ENCODE results near the gene LIMCH1.
"Not testable (repeated sequence)": the region's sequence is repeated elsewhere in the genome, so short reads cannot be mapped to it uniquely, and the experiment has no call there.

The LIMCH1 gene

GRCh38 chr4:41734371-41734770, 196.4 kb downstream of the LIMCH1 start:
- DNase-seq (ENCODE audit: low spot score): no peak

DNA sequence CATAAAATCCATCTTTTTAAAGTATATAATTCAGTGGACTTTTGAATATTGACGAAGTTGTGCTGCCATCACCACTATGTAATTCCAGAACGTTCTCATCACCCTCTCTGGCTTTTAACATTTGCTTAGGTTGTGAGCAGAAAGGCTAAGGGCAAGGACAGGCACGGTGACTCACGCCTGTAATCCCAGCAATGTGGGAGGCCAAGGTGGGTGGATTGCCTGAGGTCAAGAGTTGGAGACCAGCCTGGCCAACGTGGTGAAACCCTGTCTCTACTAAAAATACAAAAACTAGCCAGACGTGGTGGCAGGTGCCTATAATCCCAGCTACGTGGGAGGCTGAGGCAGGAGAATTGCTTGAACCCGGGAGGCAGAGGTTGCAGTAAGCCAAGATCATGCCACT, 199.5 kb downstream of the LIMCH1 start:
- DNase-seq (ENCODE audit: low spot score): not testable (repeated sequence)

DNA sequence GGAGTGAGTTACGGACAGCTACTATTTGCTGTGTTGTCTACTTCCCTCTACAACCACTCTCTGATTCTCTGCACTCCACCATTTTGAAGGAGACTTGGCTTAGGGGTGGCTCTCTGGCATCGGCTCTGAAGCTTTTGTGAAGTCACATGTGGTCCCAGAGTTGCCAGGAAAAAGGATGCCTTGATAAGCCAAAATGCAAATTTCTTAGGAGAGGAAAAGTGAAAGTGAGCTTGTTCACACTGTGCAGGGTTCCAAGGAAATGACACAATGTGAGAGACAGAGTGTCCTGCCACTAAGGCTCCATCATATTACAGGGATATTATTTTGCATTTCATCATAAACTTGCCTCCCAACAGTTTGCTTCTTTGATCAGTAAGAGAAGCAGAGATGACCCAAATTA, 203.4 kb downstream of the LIMCH1 start:
- DNase-seq (ENCODE audit: low spot score): no peak

DNA sequence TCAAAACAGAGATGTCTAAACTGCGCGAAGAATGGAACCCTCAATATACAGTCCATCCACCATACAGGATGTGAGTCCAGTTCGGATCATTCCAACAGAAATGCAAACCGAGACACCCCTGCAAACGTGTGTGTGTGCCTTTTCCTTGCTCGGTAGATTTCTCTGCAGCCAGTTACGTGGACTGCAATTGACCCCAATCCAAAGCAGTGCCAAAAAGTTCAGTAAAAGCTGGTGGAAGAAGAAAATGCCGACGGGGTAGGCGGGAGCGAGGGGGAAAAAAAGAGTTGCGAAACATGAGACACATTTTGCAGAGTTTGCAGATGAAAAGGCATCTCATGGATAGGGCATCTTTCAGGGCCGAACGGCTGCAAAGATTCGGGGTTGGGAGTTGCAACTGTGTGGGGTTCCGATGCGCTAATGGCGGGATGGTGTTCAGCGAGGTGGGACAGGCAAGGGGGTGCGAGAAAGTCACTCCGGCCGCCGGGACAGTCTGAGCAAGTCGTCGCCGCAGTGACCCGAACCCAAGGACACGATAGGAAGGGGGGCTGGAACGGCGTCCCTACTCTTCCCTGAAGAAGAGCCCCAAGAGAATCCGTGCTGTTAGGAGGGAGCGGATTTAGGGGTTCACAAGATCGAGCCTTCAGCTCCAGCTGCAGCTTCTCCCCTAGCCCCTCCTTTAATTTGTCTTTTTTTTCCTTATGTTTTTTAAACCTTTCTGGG, 206.8 kb downstream of the LIMCH1 start:
- DNase-seq (ENCODE audit: low spot score): no peak

DNA sequence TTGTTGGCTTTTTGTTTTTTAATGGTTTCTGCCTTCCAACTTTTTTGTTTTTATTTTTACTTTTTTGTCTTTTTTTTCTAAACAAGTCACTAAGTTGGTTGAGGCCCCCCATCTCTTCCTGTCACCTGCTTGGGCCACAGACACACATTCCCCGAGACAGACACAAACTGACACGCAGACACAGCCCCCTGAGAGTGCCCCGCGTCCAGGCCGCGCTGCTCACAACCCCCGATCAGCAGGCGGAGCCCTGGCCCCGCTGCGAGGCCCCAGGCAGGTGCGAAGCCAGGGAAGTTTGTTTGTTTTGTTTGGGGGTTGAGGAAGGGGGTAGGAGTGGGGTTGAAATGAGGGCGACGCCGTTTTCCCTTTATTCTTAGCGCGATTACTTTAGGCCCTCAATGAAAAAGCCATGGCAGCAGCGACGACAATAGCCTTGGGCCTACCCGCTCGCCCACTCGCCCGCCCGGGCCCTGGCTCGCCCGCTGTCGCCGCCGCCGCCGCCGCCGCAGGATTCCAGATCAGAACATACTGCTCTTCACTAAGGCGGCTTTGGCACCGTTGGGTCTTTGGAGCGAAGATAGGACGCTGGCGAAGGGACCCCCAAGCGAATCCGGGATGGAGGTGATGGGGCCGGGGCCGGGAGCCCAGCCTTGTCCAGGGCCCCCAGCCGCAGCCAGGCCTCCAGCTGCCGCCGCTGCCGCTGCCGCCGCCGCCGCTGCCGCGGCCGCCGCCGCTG, 207.5 kb downstream of the LIMCH1 start:
- DNase-seq (ENCODE audit: low spot score): no peak

DNA sequence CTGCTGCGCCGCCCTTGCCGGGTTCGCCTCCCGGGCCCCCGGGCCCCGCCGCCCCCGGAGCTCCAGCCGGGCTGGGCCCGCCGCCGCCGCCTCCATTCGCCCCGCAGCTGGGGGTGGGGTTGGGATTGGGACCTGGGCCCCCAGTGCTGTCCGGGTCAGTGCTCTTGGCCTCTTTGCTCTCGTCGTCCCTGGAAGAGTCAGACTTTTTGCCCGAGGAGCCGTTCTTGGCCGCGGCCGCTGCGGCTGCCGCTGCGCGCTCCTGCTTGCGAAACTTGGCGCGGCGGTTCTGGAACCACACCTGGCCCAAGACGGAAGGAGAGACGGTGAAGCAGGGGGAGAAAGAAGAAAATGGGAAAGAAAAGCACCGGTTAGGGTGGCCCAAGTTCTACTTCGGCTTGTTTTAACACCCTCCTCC, 208.1 kb downstream of the LIMCH1 start:
- DNase-seq (ENCODE audit: low spot score): no peak

DNA sequence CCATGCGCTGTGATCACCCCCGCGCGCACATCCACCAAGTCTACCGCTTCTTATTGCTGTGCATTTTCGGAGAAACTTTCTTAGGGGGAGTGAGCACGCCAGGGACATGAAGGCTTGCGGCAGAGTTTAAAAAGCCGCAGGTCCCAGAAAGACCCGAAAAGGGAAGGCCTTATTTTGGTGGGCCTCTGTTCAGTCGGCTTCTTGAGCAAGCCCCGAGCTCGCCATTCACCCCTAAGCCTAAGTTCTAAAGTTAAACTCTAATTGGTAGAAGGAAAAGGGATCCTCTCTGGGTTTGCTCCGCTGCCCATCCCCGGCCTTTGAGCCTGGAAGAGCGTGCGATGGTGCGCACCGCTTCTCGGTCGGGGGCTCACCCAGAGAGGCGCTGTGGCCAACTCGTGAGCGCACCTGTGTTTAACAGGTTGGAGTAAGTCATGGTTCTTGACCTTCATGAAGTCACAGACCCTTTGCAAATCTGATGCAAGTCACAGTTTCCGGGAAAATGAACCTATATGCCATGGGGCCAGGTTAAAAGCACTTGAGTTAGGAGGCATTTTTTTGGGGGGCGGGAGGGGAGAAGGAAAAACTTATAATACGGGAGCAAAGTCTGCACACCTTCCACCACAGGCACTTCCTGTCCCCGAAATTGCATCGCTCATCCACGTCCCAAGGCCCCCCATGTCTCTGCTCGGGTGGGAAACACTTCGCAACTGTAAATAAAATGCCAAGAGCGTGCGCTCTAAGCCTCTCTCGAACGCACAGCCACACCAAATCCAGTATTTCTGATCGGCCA, 208.7 kb downstream of the LIMCH1 start:
- DNase-seq (ENCODE audit: low spot score): no peak

DNA sequence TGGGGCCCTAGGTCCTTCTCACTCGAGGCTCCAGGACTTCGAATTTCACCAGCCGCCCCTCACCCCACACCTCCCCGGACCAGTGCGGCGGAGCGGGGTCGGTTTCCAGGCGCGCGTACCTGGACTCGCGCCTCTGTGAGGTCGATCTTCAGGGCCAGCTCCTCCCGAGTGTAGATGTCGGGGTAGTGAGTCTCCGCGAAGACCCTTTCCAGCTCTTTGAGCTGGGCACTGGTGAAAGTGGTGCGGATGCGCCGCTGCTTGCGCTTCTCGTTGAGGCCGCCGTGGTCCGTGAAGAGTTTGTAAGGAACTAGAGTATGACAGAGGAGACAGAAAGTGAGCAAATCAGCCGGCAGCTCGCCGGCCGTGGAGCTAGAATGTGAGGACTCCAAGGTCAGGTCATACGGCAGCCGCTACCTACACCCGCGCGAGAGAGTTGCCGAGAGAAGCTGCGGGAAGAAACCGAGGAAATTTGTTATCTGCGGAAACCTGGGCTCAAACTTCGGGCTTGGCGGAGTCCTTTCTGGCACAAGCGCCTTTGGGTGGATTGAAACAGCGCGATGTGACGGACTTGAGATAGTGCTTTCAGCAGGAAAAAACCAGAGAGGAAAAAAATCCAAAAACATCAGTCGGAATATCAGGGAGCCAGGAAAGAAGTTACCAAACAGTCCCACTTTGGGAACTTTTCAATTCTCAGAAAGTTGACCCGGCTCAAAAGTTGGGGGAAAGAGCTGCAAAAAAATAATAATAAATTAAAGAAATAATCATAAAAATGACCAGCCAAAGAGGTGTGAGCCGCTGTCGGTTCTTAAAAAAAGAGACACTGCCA, 209.5 kb downstream of the LIMCH1 start:
- DNase-seq (ENCODE audit: low spot score): no peak

DNA sequence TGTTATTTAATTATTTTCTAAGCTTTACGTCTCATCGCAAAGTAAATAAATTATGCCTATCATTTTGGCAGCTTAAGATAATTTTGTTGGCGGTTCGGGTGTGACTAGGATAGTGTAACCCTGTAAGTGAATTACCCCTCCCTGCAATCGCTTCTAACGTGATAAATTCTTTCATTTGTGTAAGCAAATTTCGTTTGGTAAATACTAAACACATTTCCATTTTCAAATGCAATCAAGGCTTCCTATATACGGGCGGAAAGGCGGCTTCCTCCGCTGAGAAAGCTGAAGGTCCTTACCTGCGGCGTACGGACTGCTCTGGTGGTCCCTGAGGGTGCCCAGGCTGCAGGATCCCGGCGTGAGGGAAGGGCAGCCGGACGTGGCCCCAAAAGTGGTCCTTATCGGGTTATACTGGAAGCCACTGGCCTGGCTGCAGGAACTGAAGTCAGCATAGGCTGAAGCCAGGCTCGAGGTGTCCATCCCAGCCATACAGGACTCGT, 210.2 kb downstream of the LIMCH1 start:
- no peak for DNase-seq (ENCODE audit: low spot score)

DNA sequence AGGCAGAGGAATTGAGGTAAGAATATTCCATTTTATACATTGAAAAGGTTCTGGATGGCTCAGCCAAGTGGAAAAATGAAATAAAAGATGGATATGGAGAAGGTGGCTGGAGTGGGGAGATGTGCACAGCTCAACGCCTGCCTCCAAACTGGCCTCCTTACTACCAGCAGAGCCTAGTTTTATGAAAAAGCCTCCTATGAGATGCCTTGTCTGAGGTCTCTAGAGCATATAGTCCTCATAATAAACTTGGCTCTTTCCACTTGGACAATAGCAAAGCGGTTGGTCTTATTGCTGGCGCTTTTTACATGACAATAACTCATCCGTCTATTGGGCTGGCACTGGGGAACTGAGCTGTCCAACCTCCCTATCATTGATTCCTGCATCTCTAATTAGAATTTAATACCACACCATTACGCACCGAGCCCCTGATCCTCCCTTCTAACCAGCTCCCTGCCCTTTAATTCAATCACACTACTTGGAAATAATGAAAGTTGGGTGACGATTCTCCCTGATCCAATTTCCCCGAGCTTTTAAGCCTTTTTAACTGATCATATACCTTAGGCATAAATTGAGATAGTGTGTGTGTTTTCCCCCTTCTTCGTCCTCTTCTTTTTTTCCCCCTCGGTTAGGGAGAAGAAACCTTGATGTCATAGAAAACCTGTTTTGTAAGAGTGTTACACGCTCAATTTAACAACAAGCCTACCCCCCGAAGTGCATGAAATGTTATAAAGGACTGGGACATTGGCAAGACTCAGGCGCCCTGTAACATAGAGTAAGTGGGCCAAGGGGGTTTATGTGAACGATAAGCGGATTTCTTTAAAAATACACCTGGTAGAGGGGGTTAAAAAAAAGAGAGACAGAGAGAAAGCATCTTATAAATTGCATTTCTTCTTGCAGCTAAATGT, 210.9 kb downstream of the LIMCH1 start, which contains the start of gene PHOX2B:
Gene PHOX2B (minus strand): TSS at position 155 of the 905 bp plus-strand sequence. CDS start 115 bp downstream, at position 40.
- DNase-seq (ENCODE audit: low spot score): no peak

- DNase-seq (ENCODE audit: low spot score): no peak
Observed at GRCh38 chr4:41749631-41750039, 211.7 kb downstream of the LIMCH1 start.
